GM20000 (cell line): Measurements from ENCODE around the gene PIK3CD.

ENCODE experiments used
- DNase-seq: peaks from one replicate; pipeline ENCODE4 v3.0.0; 2012; ENCODE audit warnings: low spot score
- CTCF ChIP-seq: IDR thresholded peaks from 2 replicates; pipeline ENCODE4 v1.5.1; 2012; ENCODE audit warnings: mild to moderate bottlenecking, control low read depth; ENCODE audit errors: extremely low read depth, missing control alignments

Gene PIK3CD

GRCh38 chr1:9651220-9651564 is 339 bp upstream of the PIK3CD start:
- no peak for DNase-seq
- no peak for TF ChIP-seq CTCF

- peak; percentile 78 for DNase-seq
- TF ChIP-seq CTCF, result no peak
Measured at GRCh38 chr1:9652379-9653209, 1.1 kb downstream of the PIK3CD start.

GRCh38 chr1:9653210-9653490 is 1.6 kb downstream of the PIK3CD start:
- peak; percentile 41 for DNase-seq
- TF ChIP-seq CTCF, result no peak

GRCh38 chr1:9653491-9654050 is 2.0 kb downstream of the PIK3CD start:
- peak; percentile 54 for DNase-seq
- TF ChIP-seq CTCF, result no peak

- no peak for TF ChIP-seq CTCF
- DNase-seq, result peak; percentile 61
Measured at GRCh38 chr1:9654051-9654833, 2.7 kb downstream of the PIK3CD start.

GRCh38 chr1:9654834-9655723 is 3.5 kb downstream of the PIK3CD start:
- peak; percentile 61 for DNase-seq
- TF ChIP-seq CTCF, result no peak
